GM12891 (cell line): ENCODE results near the gene GASK1B.

Experiments used
- DNase-seq: peaks from one replicate; pipeline ENCODE4 v3.0.0; 2011; ENCODE audit warnings: low spot score; ENCODE audit not compliant: insufficient read length
- FAIRE-seq: peaks from 2 replicates; lab custom pipeline; 2011; peaks lifted over from hg19 to GRCh38; lab: Jason Lieb, UNC
- PAX5 ChIP-seq: IDR thresholded peaks from 2 replicates; pipeline ENCODE4 v1.6.1; 2011; ENCODE audit warnings: low read length, moderate library complexity, mild to moderate bottlenecking; ENCODE audit not compliant: insufficient read depth, severe bottlenecking
- POLR2A ChIP-seq: IDR thresholded peaks from 2 replicates; pipeline ENCODE4 v1.6.1; 2011; ENCODE audit warnings: low read depth, low read length, control low read depth
- POLR2AphosphoS5 ChIP-seq: IDR thresholded peaks from 2 replicates; pipeline ENCODE4 v1.6.1; 2011; ENCODE audit warnings: low read depth, low read length, control low read depth
- POU2F2 ChIP-seq: IDR thresholded peaks from 2 replicates; pipeline ENCODE4 v1.6.1; 2011; ENCODE audit warnings: low read depth, mild to moderate bottlenecking, control low read depth, low read length, moderate library complexity
- SPI1 ChIP-seq: IDR thresholded peaks from 2 replicates; pipeline ENCODE4 v1.6.1; 2011; ENCODE audit warnings: low read depth, low read length, control low read depth
- TAF1 ChIP-seq: IDR thresholded peaks from 2 replicates; pipeline ENCODE4 v1.6.1; 2011; ENCODE audit warnings: low read depth, low read length, control low read depth

GASK1B gene

DNA sequence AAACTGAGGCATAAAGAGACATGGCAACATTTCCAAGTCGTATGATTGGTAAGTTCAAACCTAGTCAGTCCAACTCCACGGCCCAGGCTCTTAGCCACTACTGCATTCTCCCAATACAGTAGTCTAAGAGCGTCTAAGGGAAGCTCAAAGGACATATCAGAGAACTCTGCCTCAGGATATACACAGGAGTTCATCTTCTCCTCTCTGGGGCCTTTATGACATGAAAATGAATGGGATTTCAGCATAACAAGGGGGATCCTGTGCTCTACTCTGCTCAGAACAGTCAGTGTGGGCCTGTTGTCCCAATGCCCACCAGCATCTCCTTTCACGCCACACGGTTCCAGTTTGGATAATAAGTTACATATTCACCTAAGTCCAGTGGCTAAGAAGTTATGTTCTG, 4.2 kb downstream of the GASK1B start:
- no peak for FAIRE-seq
- no peak for DNase-seq
- TF ChIP-seq TAF1 = no peak
- TF ChIP-seq POLR2A = no peak
- TF ChIP-seq POU2F2 = no peak
- TF ChIP-seq PAX5 = no peak
- TF ChIP-seq SPI1 = no peak
- TF ChIP-seq POLR2AphosphoS5 = no peak

DNA sequence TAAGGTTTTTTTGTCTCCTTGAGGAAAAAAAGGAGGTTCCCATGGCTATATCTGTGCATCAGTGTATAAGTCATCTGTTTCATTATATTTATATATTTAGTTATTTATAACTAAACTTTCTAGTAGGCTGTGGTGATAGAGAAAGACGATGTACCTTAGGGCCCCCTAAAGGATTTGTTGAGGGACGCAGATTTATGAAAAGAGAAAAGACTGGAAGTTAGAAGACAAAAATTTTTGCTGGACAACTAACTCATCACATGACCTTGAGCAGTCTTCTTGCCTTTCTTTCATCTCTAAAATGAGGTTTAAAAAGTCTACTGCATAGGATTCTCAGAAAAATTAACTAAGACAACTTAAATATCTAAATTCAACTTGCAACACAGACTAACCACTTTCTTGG, 6.1 kb downstream of the GASK1B start:
- no peak for DNase-seq
- FAIRE-seq = no peak
- TF ChIP-seq SPI1 = no peak
- TF ChIP-seq POU2F2 = no peak
- TF ChIP-seq PAX5 = no peak
- TF ChIP-seq TAF1 = no peak
- TF ChIP-seq POLR2AphosphoS5 = no peak
- TF ChIP-seq POLR2A = no peak

DNA sequence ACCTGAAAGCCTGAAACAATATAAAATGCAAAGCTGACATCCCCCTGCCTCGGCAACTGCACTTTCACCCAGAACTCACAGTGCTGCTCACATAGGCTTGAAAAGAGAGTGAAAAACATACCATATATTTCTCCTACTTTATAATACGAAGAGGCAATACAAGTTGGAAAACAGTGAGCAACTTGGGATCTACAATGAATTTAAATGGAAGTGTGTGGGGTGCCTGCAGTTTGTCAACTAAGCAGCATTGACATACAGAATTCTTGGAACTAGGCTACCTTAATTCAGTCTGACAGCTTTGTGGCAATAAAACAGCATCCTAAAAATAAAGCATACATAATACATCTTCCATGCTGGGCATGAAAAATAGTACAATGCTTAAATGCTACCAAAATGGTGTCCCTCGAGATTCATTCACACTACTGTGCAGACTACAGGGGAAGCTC, 8.0 kb downstream of the GASK1B start:
- FAIRE-seq (no peak), DNase-seq (no peak)
- TF ChIP-seq POLR2AphosphoS5 (no peak), SPI1 (no peak), POLR2A (no peak), POU2F2 (no peak), TAF1 (no peak), PAX5 (no peak)

DNA sequence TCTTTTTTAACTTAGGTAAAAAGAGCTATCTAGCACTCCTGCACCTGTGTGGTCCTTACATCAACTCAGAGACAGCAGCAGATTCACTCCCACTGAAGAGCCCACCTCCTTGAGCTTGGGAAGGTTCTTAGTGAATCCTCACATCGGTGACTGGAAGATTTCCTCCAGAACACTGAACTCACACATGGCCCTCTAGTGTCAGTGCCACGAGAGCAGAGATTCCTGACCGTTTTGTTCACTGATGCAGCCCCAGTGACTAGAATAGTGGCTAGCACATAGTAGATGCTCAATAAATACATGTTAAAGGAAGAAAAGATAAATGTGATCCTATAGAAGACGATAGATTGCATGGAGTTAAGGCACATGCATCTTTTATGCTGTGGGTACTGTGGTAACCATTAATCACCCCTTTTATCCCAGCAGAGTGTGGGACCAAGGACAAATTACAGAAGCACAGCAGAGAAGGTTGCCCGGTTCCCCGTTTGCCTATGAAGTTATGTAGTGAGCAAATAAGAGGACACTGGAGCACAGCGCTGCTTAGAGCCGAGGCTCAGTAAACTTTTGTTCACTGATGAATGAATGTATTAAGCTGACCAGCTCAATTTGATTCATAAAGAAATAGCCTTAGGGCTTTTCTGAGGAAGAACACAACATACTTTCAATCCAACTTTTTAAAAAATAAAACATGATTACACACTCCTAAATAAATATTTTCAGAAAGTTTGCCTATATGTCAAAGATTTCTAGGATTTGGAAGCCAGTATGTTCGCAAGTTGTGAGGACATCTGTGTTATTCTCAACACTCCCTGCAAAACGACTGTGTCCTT, 8.7 kb downstream of the GASK1B start:
- DNase-seq (no peak), FAIRE-seq (no peak)
- TF ChIP-seq POU2F2 = no peak
- TF ChIP-seq TAF1 = no peak
- no peak for TF ChIP-seq PAX5
- TF ChIP-seq POLR2AphosphoS5 = no peak
- no peak for TF ChIP-seq POLR2A
- TF ChIP-seq SPI1 = no peak

GRCh38 chr4:158162631-158163030, 10.2 kb downstream of the GASK1B start:
- TF ChIP-seq POLR2A (no peak), POU2F2 (no peak), SPI1 (no peak), PAX5 (no peak), TAF1 (no peak), POLR2AphosphoS5 (no peak)
- FAIRE-seq = no peak
- no peak for DNase-seq

- TF ChIP-seq POLR2AphosphoS5 (no peak), SPI1 (no peak), TAF1 (no peak), PAX5 (no peak), POLR2A (no peak), POU2F2 (no peak)
- FAIRE-seq (no peak), DNase-seq (no peak)
Observed at GRCh38 chr4:158161551-158162354, 11.1 kb downstream of the GASK1B start.

- no peak for TF ChIP-seq POU2F2
- TF ChIP-seq POLR2AphosphoS5 = no peak
- no peak for TF ChIP-seq POLR2A
- no peak for TF ChIP-seq TAF1
- TF ChIP-seq SPI1 = no peak
- TF ChIP-seq PAX5 = no peak
- FAIRE-seq (no peak), DNase-seq (no peak)
Observed at GRCh38 chr4:158159718-158160094, 13.1 kb downstream of the GASK1B start.

DNA sequence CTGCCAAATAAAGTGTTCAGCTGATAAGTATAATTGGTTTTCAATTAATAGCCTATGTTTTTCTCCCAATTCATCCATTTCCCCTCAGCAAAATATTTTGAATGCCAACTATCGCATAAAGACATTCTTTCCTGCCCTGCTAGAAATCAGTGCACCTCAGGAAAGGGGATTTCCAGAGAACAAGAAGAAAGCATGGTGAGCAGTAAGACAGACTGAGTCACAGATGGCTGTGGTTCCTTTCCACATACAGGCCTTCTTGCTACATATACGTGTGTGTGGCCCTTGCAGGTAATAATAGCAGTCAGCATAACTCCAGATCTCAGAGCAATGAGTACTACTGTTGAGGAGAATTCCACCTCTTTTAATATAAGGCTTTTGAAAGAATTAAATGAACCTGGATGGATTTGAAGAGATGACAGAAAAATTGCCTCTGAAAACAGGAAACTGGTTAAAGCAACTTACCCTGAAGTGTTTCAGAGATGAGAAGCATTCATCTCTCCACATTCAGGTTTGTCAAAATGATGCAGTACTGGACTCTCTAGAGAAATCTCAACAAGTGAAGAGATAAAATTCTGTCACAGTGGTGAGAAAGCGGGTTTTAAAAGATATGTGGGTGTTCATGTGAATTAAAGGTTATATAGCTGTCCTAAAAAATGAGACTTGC, 13.6 kb downstream of the GASK1B start:
- TF ChIP-seq PAX5 = no peak
- no peak for TF ChIP-seq POU2F2
- TF ChIP-seq TAF1 = no peak
- no peak for TF ChIP-seq SPI1
- no peak for FAIRE-seq

DNA sequence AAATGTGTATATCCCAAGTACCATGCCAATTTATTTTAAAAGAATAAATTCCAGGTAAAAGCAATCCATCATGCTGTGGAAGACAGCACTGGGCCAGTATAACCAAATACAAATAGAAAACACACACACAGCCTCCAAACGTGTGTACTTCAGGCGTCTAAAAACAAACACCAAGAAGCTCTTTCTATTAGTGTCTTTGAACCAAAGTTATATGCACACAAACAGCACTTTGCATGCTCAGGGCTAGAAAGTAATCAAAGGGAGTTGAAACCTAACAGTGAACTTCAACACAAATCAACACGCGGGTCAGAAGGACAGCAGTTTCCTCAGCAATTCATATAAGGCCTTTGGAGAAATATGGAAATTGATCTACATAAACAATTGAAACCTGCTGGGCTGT, 15.4 kb downstream of the GASK1B start:
- TF ChIP-seq PAX5 (no peak), POLR2A (no peak), SPI1 (no peak), POLR2AphosphoS5 (no peak), POU2F2 (no peak), TAF1 (no peak)
- DNase-seq (no peak), FAIRE-seq (no peak)

More for the DNA sequence above, 13.6 kb downstream of the GASK1B start:
- no peak for DNase-seq
